ENCODE data around the gene RNF217. TPM values are rescaled to one million over a fixed set of nuclear protein-coding genes. Genes with fewer than 3 reads are reported as not detected.
A peak's percentile ranks its signal among the peaks of the same experiment; 100 is the strongest.

The RNF217 gene
- total RNA-seq, 1 experiment from 2014 or later, result 42.3 TPM

- ChIA-PET CTCF (interaction anchor here (0.6 kb wide), 1 partner anchor 107 kb away, joined by 4 read pairs; no protein-coding TSS in a partner anchor), POLR2A (ENCODE audit: unreplicated experiment) (interaction anchor here (0.6 kb wide), 1 partner anchor 227 kb away, joined by 8 read pairs; no protein-coding TSS in a partner anchor)
- TF ChIP-seq EZH2 (IDR thresholded peaks at IDR 0.05; ENCODE audit: low read depth) (no peak), CTCF (conservative IDR thresholded peaks at IDR 0.05) (no peak)
- no peak overlapping the region for H3K4me2 ChIP-seq
- H3K9me3 ChIP-seq (ENCODE audit: insufficient read depth, low read depth), result peaks cover 4% of the 10 kb centered on the region; the same call in 1 of the 2 replicates
- intact Hi-C loops (cut with micrococcal nuclease; ENCODE audit: unreplicated experiment), result loop anchor here (5.0 kb wide), 1 partner anchor 122 kb away; no protein-coding TSS in a partner anchor
- no peaks in the 10 kb centered on the region for H3K36me3 ChIP-seq (ENCODE audit: low read depth)
- no peak overlapping the region for H2AFZ ChIP-seq
- H4K20me1 ChIP-seq (ENCODE audit: insufficient read depth), result no peaks in the 10 kb centered on the region
- BruUV-seq (replicated peaks), result no TSS peak
- no peaks in the 10 kb centered on the region for H3K79me2 ChIP-seq (ENCODE audit: low read depth)
- DNase-seq, result no peak
- no peaks in the 10 kb centered on the region for H3K27me3 ChIP-seq (ENCODE audit: insufficient read depth, low read depth)
- H3K9me2 ChIP-seq (ENCODE audit: insufficient read depth), result no peaks in the 10 kb centered on the region
- no peak overlapping the region for H3K27ac ChIP-seq
- no peak overlapping the region for H3K4me3 ChIP-seq
- H3F3A ChIP-seq (ENCODE audit: insufficient read depth, low read depth), result peaks cover 11% of the 10 kb centered on the region; the same call in 1 of the 2 replicates
- H3K4me1 ChIP-seq (replicated peaks; ENCODE audit: insufficient read depth), result peaks cover 24% of the 10 kb centered on the region
Observed at GRCh38 chr6:125104425-125104824, 142.2 kb downstream of the RNF217 start.

GRCh38 chr6:125107048-125107447, 144.8 kb downstream of the RNF217 start:
- POLR2A ChIA-PET (ENCODE audit: unreplicated experiment), result no interaction called here
- DNase-seq, result no peak
- Histone ChIP-seq H3K4me2 (no peak overlapping the region), H3F3A (ENCODE audit: insufficient read depth, low read depth) (0 out of 2 replicates have a peak, but pooled peaks cover 3% of the 10 kb centered on the region), H2AFZ (no peak overlapping the region), H4K20me1 (ENCODE audit: insufficient read depth) (no peaks in the 10 kb centered on the region), H3K79me2 (ENCODE audit: low read depth) (no peaks in the 10 kb centered on the region), H3K27me3 (ENCODE audit: insufficient read depth, low read depth) (no peaks in the 10 kb centered on the region), H3K36me3 (ENCODE audit: low read depth) (no peaks in the 10 kb centered on the region), H3K4me1 (replicated peaks; ENCODE audit: insufficient read depth) (peaks cover 16% of the 10 kb centered on the region), H3K9me2 (ENCODE audit: insufficient read depth) (no peaks in the 10 kb centered on the region), H3K9me3 (ENCODE audit: insufficient read depth, low read depth) (peaks cover 29% of the 10 kb centered on the region), H3K4me3 (no peak overlapping the region), H3K27ac (no peak overlapping the region)
- CTCF ChIA-PET, result no interaction called here
- no peak for TF ChIP-seq EZH2 (IDR thresholded peaks at IDR 0.05; ENCODE audit: low read depth)
- TF ChIP-seq CTCF (conservative IDR thresholded peaks at IDR 0.05), result no peak
- BruUV-seq (replicated peaks), result no TSS peak
- intact Hi-C loops (cut with micrococcal nuclease; ENCODE audit: unreplicated experiment), result no loop called here

DNA sequence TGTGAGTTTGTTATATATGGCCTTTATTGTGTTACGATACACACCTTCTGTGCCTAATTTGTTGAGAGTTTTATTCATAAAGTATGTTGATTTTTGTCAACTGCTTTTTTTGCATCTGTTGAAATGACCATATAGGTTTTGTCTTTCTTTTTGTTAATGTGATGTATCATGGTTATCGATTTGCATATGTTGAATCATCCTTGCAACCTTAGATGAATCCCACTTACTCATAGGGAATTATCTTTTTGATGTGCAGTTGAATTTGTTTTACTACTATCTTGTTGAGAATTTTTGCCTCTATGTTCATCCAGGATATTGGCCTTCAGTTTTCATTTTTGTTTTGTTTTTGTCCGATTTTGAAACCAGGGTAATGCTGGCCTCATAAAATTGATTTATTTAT, 145.7 kb downstream of the RNF217 start:
- Histone ChIP-seq H3K79me2 (ENCODE audit: low read depth) (no peaks in the 10 kb centered on the region), H3F3A (ENCODE audit: insufficient read depth, low read depth) (0 out of 2 replicates have a peak, but pooled peaks cover 3% of the 10 kb centered on the region), H3K36me3 (ENCODE audit: low read depth) (no peaks in the 10 kb centered on the region), H2AFZ (no peak overlapping the region), H3K4me1 (replicated peaks; ENCODE audit: insufficient read depth) (peaks cover 7% of the 10 kb centered on the region), H3K27me3 (ENCODE audit: insufficient read depth, low read depth) (no peaks in the 10 kb centered on the region), H3K9me2 (ENCODE audit: insufficient read depth) (no peaks in the 10 kb centered on the region), H3K9me3 (ENCODE audit: insufficient read depth, low read depth) (peaks cover 32% of the 10 kb centered on the region), H3K4me2 (no peak overlapping the region), H3K4me3 (no peak overlapping the region), H3K27ac (no peak overlapping the region), H4K20me1 (ENCODE audit: insufficient read depth) (no peaks in the 10 kb centered on the region)
- ChIA-PET CTCF (no interaction called here), POLR2A (ENCODE audit: unreplicated experiment) (interaction anchor here (0.7 kb wide), 1 partner anchor 8 kb away, joined by 3 read pairs; no protein-coding TSS in a partner anchor)
- intact Hi-C loops (cut with micrococcal nuclease; ENCODE audit: unreplicated experiment), result no loop called here
- TF ChIP-seq EZH2 (IDR thresholded peaks at IDR 0.05; ENCODE audit: low read depth) (no peak), CTCF (conservative IDR thresholded peaks at IDR 0.05) (no peak)
- no TSS peak for BruUV-seq (replicated peaks)
- peak in 1 of 2 experiments; percentile 27 for DNase-seq

Data from PC-9 (cell line).